Astrocyte (in vitro differentiated cells and primary cell): ENCODE data around the gene LYSET. TPM values are rescaled to one million over a fixed set of nuclear protein-coding genes. Genes with fewer than 3 reads are reported as not detected.
A peak's percentile ranks its signal among the peaks of the same experiment; 100 is the strongest.

Experiments
- DNase-seq: peaks from one replicate; pipeline ENCODE4 v3.0.0-alpha.2; 2010; ENCODE audit warnings: low read depth
- FAIRE-seq: peaks from 2 replicates; lab custom pipeline; 2011; peaks lifted over from hg19 to GRCh38; lab: Jason Lieb, UNC
- H2AFZ ChIP-seq: 2 replicates; pipeline ENCODE4 v1.6.0; 2012; ENCODE audit warnings: low read depth, low read length, inconsistent platforms
- H3K27ac ChIP-seq: 2 replicates; pipeline ENCODE4 v1.5.1; 2011; ENCODE audit warnings: low read depth, low read length, inconsistent platforms
- H3K27me3 ChIP-seq: 2 replicates; pipeline ENCODE4 v1.6.0; 2011; ENCODE audit warnings: low read length, inconsistent platforms; ENCODE audit not compliant: insufficient read depth
- H3K36me3 ChIP-seq: 2 replicates; pipeline ENCODE4 v1.5.1; 2011; ENCODE audit warnings: low read length, inconsistent platforms; ENCODE audit not compliant: insufficient read depth
- H3K4me1 ChIP-seq: 2 replicates; pipeline ENCODE4 v1.5.1; 2011; ENCODE audit warnings: low read length, inconsistent platforms; ENCODE audit not compliant: insufficient read depth
- H3K4me2 ChIP-seq: 2 replicates; pipeline ENCODE4 v1.6.0; 2012; ENCODE audit warnings: low read length, inconsistent platforms
- H3K4me3 ChIP-seq: 2 replicates; pipeline ENCODE4 v1.5.1; 2011; ENCODE audit warnings: low read depth, mild to moderate bottlenecking, low read length, inconsistent platforms; ENCODE audit not compliant: insufficient read depth
- H3K79me2 ChIP-seq: 2 replicates; pipeline ENCODE4 v1.6.0; 2012; ENCODE audit warnings: mild to moderate bottlenecking, low read length, inconsistent platforms; ENCODE audit not compliant: insufficient read depth
- H3K9ac ChIP-seq: 2 replicates; pipeline ENCODE4 v1.6.0; 2012; ENCODE audit warnings: mild to moderate bottlenecking, low read length, inconsistent platforms
- H3K9me3 ChIP-seq: 2 replicates; pipeline ENCODE4 v1.5.1; 2012; ENCODE audit warnings: low read depth, mild to moderate bottlenecking, low read length, inconsistent platforms; ENCODE audit not compliant: insufficient read depth
- H4K20me1 ChIP-seq: 2 replicates; pipeline ENCODE4 v1.6.0; 2012; ENCODE audit warnings: low read length, inconsistent platforms; ENCODE audit not compliant: insufficient read depth
- H3K27ac Mint-ChIP-seq: one replicate; pipeline ENCODE4 v1.8.0; 2021; ENCODE audit warnings: mild to moderate bottlenecking, mixed read lengths; ENCODE audit not compliant: unreplicated experiment
- H3K27me3 Mint-ChIP-seq: one replicate; pipeline ENCODE4 v1.8.0; 2021; ENCODE audit warnings: low read depth, mixed read lengths; ENCODE audit not compliant: unreplicated experiment
- H3K36me3 Mint-ChIP-seq: one replicate; pipeline ENCODE4 v1.8.0; 2021; ENCODE audit warnings: low read depth, mixed read lengths; ENCODE audit not compliant: unreplicated experiment
- H3K4me1 Mint-ChIP-seq: one replicate; pipeline ENCODE4 v1.8.0; 2021; ENCODE audit warnings: low read depth, mixed read lengths; ENCODE audit not compliant: unreplicated experiment
- H3K4me3 Mint-ChIP-seq: one replicate; pipeline ENCODE4 v1.8.0; 2021; ENCODE audit warnings: mild to moderate bottlenecking, moderate library complexity, mixed read lengths; ENCODE audit not compliant: unreplicated experiment
- H3K9me3 Mint-ChIP-seq: one replicate; pipeline ENCODE4 v1.8.0; 2021; ENCODE audit warnings: mild to moderate bottlenecking, mixed read lengths; ENCODE audit not compliant: unreplicated experiment
- CTCF ChIP-seq: IDR thresholded peaks from 2 replicates; pipeline ENCODE4 v1.5.1; 2011; ENCODE audit warnings: low read depth, mild to moderate bottlenecking, inconsistent platforms, low read length, moderate library complexity; ENCODE audit not compliant: insufficient read depth
- EZH2 ChIP-seq: IDR thresholded peaks from 2 replicates; pipeline ENCODE4 v1.6.1; 2012; ENCODE audit warnings: mild to moderate bottlenecking, low read length, inconsistent platforms; ENCODE audit not compliant: insufficient read depth
- total RNA-seq: library from RNA; stranded (reverse); gene quantifications from 2 replicates; pipeline ENCODE4 v1.2.1, GENCODE V29; 2021

Gene LYSET
- total RNA-seq, 1 donor from 2014 or later, result 9.8 TPM

DNA sequence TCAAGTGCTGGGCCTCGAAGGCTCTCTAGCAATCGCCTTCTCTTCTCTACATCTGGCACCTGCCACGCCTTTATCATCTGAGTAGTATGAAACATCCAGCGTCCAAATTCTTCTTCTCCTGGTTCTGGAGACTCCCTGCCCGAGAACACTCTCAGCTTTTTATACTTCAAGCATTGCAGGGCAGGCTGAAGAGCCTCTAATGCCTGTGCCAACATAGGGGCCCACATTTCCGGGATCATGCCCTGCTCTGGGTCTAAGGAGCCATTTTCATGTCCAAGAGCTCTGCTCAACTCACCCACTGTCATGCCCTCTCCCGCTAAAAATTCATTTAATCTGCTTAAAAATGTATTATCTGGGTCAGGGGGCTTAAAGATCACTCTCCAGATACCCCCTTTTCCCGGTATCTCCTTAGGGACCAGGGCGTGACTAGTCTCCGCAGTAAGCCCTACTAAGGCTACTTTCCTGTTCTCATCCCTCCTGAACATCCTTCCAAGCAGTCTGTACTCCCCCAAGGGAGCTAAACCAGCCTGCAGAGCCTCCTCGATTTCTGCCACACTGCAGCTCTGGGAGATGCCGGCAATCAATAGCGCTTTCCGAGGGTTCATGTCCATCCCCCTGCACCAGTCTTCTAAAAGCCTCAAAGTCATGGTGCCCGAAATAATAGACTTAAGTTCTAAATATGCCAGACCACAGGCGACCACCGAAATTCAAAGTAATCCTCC is 1.4 kb upstream of the LYSET start:
- H3K4me2 ChIP-seq, result peak overlapping the region; percentile 100
- Mint-ChIP-seq H3K36me3 (peaks cover 3% of the 10 kb centered on the region), H3K27me3 (peaks cover 2% of the 10 kb centered on the region), H3K4me1 (peaks cover 6% of the 10 kb centered on the region), H3K9me3 (no peaks in the 10 kb centered on the region), H3K27ac (peak overlapping the region; percentile 48), H3K4me3 (peak overlapping the region; percentile 92)
- H3K9ac ChIP-seq, result peak overlapping the region; percentile 99
- peaks cover 5% of the 10 kb centered on the region for H3K36me3 ChIP-seq
- H3K27ac ChIP-seq, result peak overlapping the region; percentile 82
- peak overlapping the region; percentile 98 for H3K4me3 ChIP-seq
- H3K4me1 ChIP-seq, result peaks cover 6% of the 10 kb centered on the region
- peak overlapping the region; percentile 98 for H2AFZ ChIP-seq
- no peak for TF ChIP-seq CTCF
- no peak for TF ChIP-seq EZH2
- peaks cover 28% of the 10 kb centered on the region for H3K79me2 ChIP-seq
- no peaks in the 10 kb centered on the region for H3K27me3 ChIP-seq
- no peaks in the 10 kb centered on the region for H3K9me3 ChIP-seq
- H4K20me1 ChIP-seq, result peaks cover 15% of the 10 kb centered on the region
- no peak for FAIRE-seq
- no peak for DNase-seq

GRCh38 chr14:93185349-93185720 is 218 bp downstream of the LYSET start:
- H4K20me1 ChIP-seq, result peaks cover 15% of the 10 kb centered on the region
- peak overlapping the region; percentile 82 for H3K27ac ChIP-seq
- H3K27ac Mint-ChIP-seq, result peak overlapping the region; percentile 91
- DNase-seq (no peak), FAIRE-seq (no peak)
- TF ChIP-seq CTCF (no peak), EZH2 (no peak)
- peak overlapping the region; percentile 98 for H3K4me3 ChIP-seq
- H3K9me3 ChIP-seq, result no peaks in the 10 kb centered on the region
- no peaks in the 10 kb centered on the region for H3K9me3 Mint-ChIP-seq
- H2AFZ ChIP-seq, result peak overlapping the region; percentile 94
- no peaks in the 10 kb centered on the region for H3K27me3 Mint-ChIP-seq
- peaks cover 6% of the 10 kb centered on the region for H3K4me1 ChIP-seq
- peak overlapping the region; percentile 99 for H3K9ac ChIP-seq
- peaks cover 28% of the 10 kb centered on the region for H3K79me2 ChIP-seq
- peak overlapping the region; percentile 100 for H3K4me2 ChIP-seq
- peaks cover 6% of the 10 kb centered on the region for H3K4me1 Mint-ChIP-seq
- peaks cover 3% of the 10 kb centered on the region for H3K36me3 Mint-ChIP-seq
- H3K36me3 ChIP-seq, result peaks cover 5% of the 10 kb centered on the region
- H3K4me3 Mint-ChIP-seq, result peak overlapping the region; percentile 97
- H3K27me3 ChIP-seq, result no peaks in the 10 kb centered on the region

DNA sequence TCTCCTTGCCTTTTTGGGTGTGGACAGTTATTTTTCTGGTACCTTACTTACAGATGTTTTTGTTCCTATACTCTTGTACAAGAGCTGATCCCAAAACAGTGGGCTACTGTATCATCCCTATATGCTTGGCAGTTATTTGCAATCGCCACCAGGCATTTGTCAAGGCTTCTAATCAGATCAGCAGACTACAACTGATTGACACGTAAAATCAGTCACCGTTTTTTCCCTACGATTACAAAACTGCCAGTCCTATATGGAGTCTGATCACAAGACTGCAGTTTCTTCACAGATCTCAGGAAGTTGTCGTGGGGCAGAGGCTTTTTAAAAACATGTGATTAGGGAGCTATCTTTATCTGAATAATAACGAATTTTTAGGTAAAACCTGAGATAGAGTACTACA is 1.3 kb downstream of the LYSET start:
- no peaks in the 10 kb centered on the region for H3K9me3 Mint-ChIP-seq
- H3K4me2 ChIP-seq, result no peak overlapping the region
- no peaks in the 10 kb centered on the region for H3K27me3 Mint-ChIP-seq
- peaks cover 3% of the 10 kb centered on the region for H3K36me3 Mint-ChIP-seq
- H3K4me3 ChIP-seq, result no peak overlapping the region
- H3K27me3 ChIP-seq, result no peaks in the 10 kb centered on the region
- no peak overlapping the region for H2AFZ ChIP-seq
- TF ChIP-seq CTCF (no peak), EZH2 (no peak)
- H3K4me1 Mint-ChIP-seq, result peaks cover 6% of the 10 kb centered on the region
- H3K27ac ChIP-seq, result no peak overlapping the region
- H4K20me1 ChIP-seq, result peaks cover 15% of the 10 kb centered on the region
- H3K4me3 Mint-ChIP-seq, result no peak overlapping the region
- peaks cover 7% of the 10 kb centered on the region for H3K36me3 ChIP-seq
- H3K79me2 ChIP-seq, result peaks cover 28% of the 10 kb centered on the region
- DNase-seq (no peak), FAIRE-seq (no peak)
- no peak overlapping the region for H3K9ac ChIP-seq
- no peaks in the 10 kb centered on the region for H3K9me3 ChIP-seq
- no peak overlapping the region for H3K27ac Mint-ChIP-seq
- peaks cover 6% of the 10 kb centered on the region for H3K4me1 ChIP-seq
